Measurements from ENCODE around the gene CFAP126.

Gene CFAP126

DNA sequence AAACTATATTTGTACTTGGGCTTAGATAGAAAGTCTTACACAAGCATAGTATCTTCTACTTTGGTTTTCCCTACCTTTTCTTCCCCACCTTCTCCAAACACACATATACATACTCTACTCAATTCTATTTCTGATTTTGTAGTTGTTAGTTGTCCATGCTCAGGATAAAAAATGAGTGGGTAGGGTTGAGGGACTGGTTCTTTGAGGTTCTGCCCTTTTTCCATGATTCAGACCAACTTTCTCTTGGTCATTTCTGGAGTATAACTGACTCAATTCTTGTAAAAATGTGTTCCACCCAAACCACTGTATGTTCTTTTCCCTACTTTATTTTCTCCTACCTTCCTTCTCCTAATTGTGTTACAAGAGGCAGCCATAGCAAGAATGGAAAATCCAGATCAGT lies 3.3 kb downstream of the CFAP126 start:
- H3K9me2 ChIP-seq (replicated peaks; ENCODE audit: control insufficient read depth, low read length), result no peaks in the 10 kb centered on the region
- TF ChIP-seq EZH2phosphoT487 (IDR thresholded peaks at IDR 0.05; ENCODE audit: borderline replicate concordance, low read length), result no peak
- TF ChIP-seq, protein P1, sequence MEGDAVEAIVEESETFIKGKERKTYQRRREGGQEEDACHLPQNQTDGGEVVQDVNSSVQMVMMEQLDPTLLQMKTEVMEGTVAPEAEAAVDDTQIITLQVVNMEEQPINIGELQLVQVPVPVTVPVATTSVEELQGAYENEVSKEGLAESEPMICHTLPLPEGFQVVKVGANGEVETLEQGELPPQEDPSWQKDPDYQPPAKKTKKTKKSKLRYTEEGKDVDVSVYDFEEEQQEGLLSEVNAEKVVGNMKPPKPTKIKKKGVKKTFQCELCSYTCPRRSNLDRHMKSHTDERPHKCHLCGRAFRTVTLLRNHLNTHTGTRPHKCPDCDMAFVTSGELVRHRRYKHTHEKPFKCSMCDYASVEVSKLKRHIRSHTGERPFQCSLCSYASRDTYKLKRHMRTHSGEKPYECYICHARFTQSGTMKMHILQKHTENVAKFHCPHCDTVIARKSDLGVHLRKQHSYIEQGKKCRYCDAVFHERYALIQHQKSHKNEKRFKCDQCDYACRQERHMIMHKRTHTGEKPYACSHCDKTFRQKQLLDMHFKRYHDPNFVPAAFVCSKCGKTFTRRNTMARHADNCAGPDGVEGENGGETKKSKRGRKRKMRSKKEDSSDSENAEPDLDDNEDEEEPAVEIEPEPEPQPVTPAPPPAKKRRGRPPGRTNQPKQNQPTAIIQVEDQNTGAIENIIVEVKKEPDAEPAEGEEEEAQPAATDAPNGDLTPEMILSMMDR (IDR thresholded peaks at IDR 0.05; ENCODE audit: low read depth, low read length, poor library complexity, severe bottlenecking), result no peak
- no peak overlapping the region for H3K27ac ChIP-seq (ENCODE audit: low read depth, low read length)
- no peak overlapping the region for H3K4me2 ChIP-seq (ENCODE audit: low read length)
- H3K36me3 ChIP-seq (ENCODE audit: control insufficient read depth, low read length), result peaks cover 14% of the 10 kb centered on the region
- H3K4me1 ChIP-seq (ENCODE audit: control insufficient read depth, low read length), result peaks cover 9% of the 10 kb centered on the region
- H3F3A ChIP-seq (ENCODE audit: control insufficient read depth, insufficient read depth), result no peaks in the 10 kb centered on the region
- no peaks in the 10 kb centered on the region for H3K27me3 ChIP-seq (ENCODE audit: control insufficient read depth, low read length)
- H3K79me2 ChIP-seq (ENCODE audit: control insufficient read depth, low read length), result no peaks in the 10 kb centered on the region
- H3K9me3 ChIP-seq (ENCODE audit: control insufficient read depth, insufficient read depth, low read length), result no peaks in the 10 kb centered on the region
- H4K20me1 ChIP-seq (ENCODE audit: control insufficient read depth, insufficient read depth, low read depth, low read length), result no peaks in the 10 kb centered on the region
- no peak overlapping the region for H3K4me3 ChIP-seq (ENCODE audit: low read length)

DNA sequence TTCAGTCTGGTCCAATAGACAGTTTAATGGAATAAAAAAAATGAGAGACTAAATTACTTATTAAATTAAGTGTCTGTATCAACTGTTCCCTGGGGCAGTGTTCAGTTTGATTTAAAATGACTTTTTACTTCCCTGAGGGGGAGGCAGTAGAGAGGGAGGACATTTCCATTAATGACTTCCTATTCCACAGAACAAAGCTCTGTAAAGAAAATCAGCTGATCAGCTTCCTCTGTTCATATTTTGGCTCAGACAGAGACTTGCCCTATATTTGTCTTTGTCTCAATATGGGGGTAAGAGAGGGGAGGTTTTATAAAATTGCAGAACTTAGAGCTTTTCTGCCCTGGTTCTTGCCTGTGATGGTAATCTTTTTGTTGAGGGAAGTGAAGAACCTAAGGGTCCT lies 8.4 kb downstream of the CFAP126 start:
- H3K36me3 ChIP-seq (ENCODE audit: control insufficient read depth, low read length), result peaks cover 18% of the 10 kb centered on the region
- H3K9me3 ChIP-seq (ENCODE audit: control insufficient read depth, insufficient read depth, low read length), result no peaks in the 10 kb centered on the region
- no peak overlapping the region for H3K4me2 ChIP-seq (ENCODE audit: low read length)
- H3K27ac ChIP-seq (ENCODE audit: low read depth, low read length), result no peak overlapping the region
- H4K20me1 ChIP-seq (ENCODE audit: control insufficient read depth, insufficient read depth, low read depth, low read length), result no peaks in the 10 kb centered on the region
- H3K4me3 ChIP-seq (ENCODE audit: low read length), result no peak overlapping the region
- H3K4me1 ChIP-seq (ENCODE audit: control insufficient read depth, low read length), result peaks cover 4% of the 10 kb centered on the region; the same call in 1 of the 2 replicates
- H3K27me3 ChIP-seq (ENCODE audit: control insufficient read depth, low read length), result no peaks in the 10 kb centered on the region
- no peaks in the 10 kb centered on the region for H3F3A ChIP-seq (ENCODE audit: control insufficient read depth, insufficient read depth)
- TF ChIP-seq, protein P1 (IDR thresholded peaks at IDR 0.05; ENCODE audit: low read depth, low read length, poor library complexity, severe bottlenecking), result no peak
- no peak for TF ChIP-seq EZH2phosphoT487 (IDR thresholded peaks at IDR 0.05; ENCODE audit: borderline replicate concordance, low read length)
- no peaks in the 10 kb centered on the region for H3K79me2 ChIP-seq (ENCODE audit: control insufficient read depth, low read length)
- H3K9me2 ChIP-seq (replicated peaks; ENCODE audit: control insufficient read depth, low read length), result no peaks in the 10 kb centered on the region

- no peak overlapping the region for H3K4me2 ChIP-seq (ENCODE audit: low read length)
- H3F3A ChIP-seq (ENCODE audit: control insufficient read depth, insufficient read depth), result no peaks in the 10 kb centered on the region
- peaks cover 12% of the 10 kb centered on the region for H3K36me3 ChIP-seq (ENCODE audit: control insufficient read depth, low read length)
Measured at GRCh38 chr1:161357073-161357472, 10.6 kb downstream of the CFAP126 start.

More at GRCh38 chr1:161357073-161357472, 10.6 kb downstream of the CFAP126 start:
- no peaks in the 10 kb centered on the region for H3K27me3 ChIP-seq (ENCODE audit: control insufficient read depth, low read length)
- no peak overlapping the region for H3K27ac ChIP-seq (ENCODE audit: low read depth, low read length)
- no peaks in the 10 kb centered on the region for H3K79me2 ChIP-seq (ENCODE audit: control insufficient read depth, low read length)
- H3K9me2 ChIP-seq (replicated peaks; ENCODE audit: control insufficient read depth, low read length), result no peaks in the 10 kb centered on the region
- H3K9me3 ChIP-seq (ENCODE audit: control insufficient read depth, insufficient read depth, low read length), result no peaks in the 10 kb centered on the region
- H3K4me1 ChIP-seq (ENCODE audit: control insufficient read depth, low read length), result peaks cover 4% of the 10 kb centered on the region; the same call in 1 of the 2 replicates
- TF ChIP-seq, protein P1 (IDR thresholded peaks at IDR 0.05; ENCODE audit: low read depth, low read length, poor library complexity, severe bottlenecking), result no peak
- no peak for TF ChIP-seq EZH2phosphoT487 (IDR thresholded peaks at IDR 0.05; ENCODE audit: borderline replicate concordance, low read length)
- no peaks in the 10 kb centered on the region for H4K20me1 ChIP-seq (ENCODE audit: control insufficient read depth, insufficient read depth, low read depth, low read length)
- H3K4me3 ChIP-seq (ENCODE audit: low read length), result no peak overlapping the region

Data from DOHH2 (cell line).